ENCODE results near the gene PUM1. TPM values are rescaled to one million over a fixed set of nuclear protein-coding genes. Genes with fewer than 3 reads are reported as not detected.
A peak's percentile ranks its signal among the peaks of the same experiment; 100 is the strongest.

The PUM1 gene
- polyA plus RNA-seq, 1 experiment, result 71.3 TPM

- CTCF ChIA-PET, result interaction anchor here (1.3 kb wide), 1 partner anchor 131 kb away, joined by 3 read pairs; no protein-coding TSS in a partner anchor
- no peak for TF ChIP-seq CTCF (IDR thresholded peaks at IDR 0.05; ENCODE audit: low read depth, low read length)
- no peaks in the 10 kb centered on the region for H3K9me3 ChIP-seq (ENCODE audit: control insufficient read depth, insufficient read depth, low read length)
- H3K27me3 ChIP-seq (ENCODE audit: control insufficient read depth, insufficient read depth, low read length), result no peaks in the 10 kb centered on the region
- DNase-seq (ENCODE audit: low read depth, low spot score), result no peak
- POLR2A ChIA-PET, result interaction anchor here (1.2 kb wide), 1 partner anchor 24 kb away, joined by 4 read pairs; no protein-coding TSS in a partner anchor
- H3K4me3 ChIP-seq (ENCODE audit: low read depth, low read length), result no peak overlapping the region
- peak overlapping the region; percentile 12 for H3K27ac ChIP-seq (ENCODE audit: low read depth, low read length)
Measured at GRCh38 chr1:31031330-31032143, 34.0 kb downstream of the PUM1 start.

GRCh38 chr1:31029026-31029425, 36.5 kb downstream of the PUM1 start:
- H3K27ac ChIP-seq (ENCODE audit: low read depth, low read length), result no peak overlapping the region
- H3K4me3 ChIP-seq (ENCODE audit: low read depth, low read length), result no peak overlapping the region
- no peak for TF ChIP-seq CTCF (IDR thresholded peaks at IDR 0.05; ENCODE audit: low read depth, low read length)
- ChIA-PET CTCF (no interaction called here), POLR2A (interaction anchor here (0.6 to 0.7 kb wide), 2 partner anchors 24 to 125 kb away, joined by 3 to 7 read pairs; no protein-coding TSS in a partner anchor)
- H3K27me3 ChIP-seq (ENCODE audit: control insufficient read depth, insufficient read depth, low read length), result no peaks in the 10 kb centered on the region
- no peaks in the 10 kb centered on the region for H3K9me3 ChIP-seq (ENCODE audit: control insufficient read depth, insufficient read depth, low read length)
- DNase-seq (ENCODE audit: low read depth, low spot score), result no peak

GRCh38 chr1:31027693-31028526, 37.6 kb downstream of the PUM1 start:
- H3K9me3 ChIP-seq (ENCODE audit: control insufficient read depth, insufficient read depth, low read length), result no peaks in the 10 kb centered on the region
- H3K4me3 ChIP-seq (ENCODE audit: low read depth, low read length), result no peak overlapping the region
- no peaks in the 10 kb centered on the region for H3K27me3 ChIP-seq (ENCODE audit: control insufficient read depth, insufficient read depth, low read length)
- TF ChIP-seq CTCF (IDR thresholded peaks at IDR 0.05; ENCODE audit: low read depth, low read length), result no peak
- POLR2A ChIA-PET, result no interaction called here
- CTCF ChIA-PET, result interaction anchor here (0.6 kb wide), 1 partner anchor 582 kb away, joined by 7 read pairs; no protein-coding TSS in a partner anchor
- no peak for DNase-seq (ENCODE audit: low read depth, low spot score)
- no peak overlapping the region for H3K27ac ChIP-seq (ENCODE audit: low read depth, low read length)

- no peak for DNase-seq (ENCODE audit: low read depth, low spot score)
- no peaks in the 10 kb centered on the region for H3K27me3 ChIP-seq (ENCODE audit: control insufficient read depth, insufficient read depth, low read length)
- H3K9me3 ChIP-seq (ENCODE audit: control insufficient read depth, insufficient read depth, low read length), result no peaks in the 10 kb centered on the region
- ChIA-PET CTCF (interaction anchor here (1.2 kb wide), 2 partner anchors 8 to 41 kb away, joined by 3 read pairs; no protein-coding TSS in a partner anchor), POLR2A (no interaction called here)
- no peak for TF ChIP-seq CTCF (IDR thresholded peaks at IDR 0.05; ENCODE audit: low read depth, low read length)
- H3K4me3 ChIP-seq (ENCODE audit: low read depth, low read length), result no peak overlapping the region
- H3K27ac ChIP-seq (ENCODE audit: low read depth, low read length), result no peak overlapping the region
Measured at GRCh38 chr1:31022259-31022658, 43.3 kb downstream of the PUM1 start.

Measured in AG04450 (cell line).